GM23338 (cell line): ENCODE data around the gene COPS7B. TPM values are rescaled to one million over a fixed set of nuclear protein-coding genes. Genes with fewer than 3 reads are reported as not detected.

ENCODE experiments used
- ATAC-seq: fragments of 200-7000 bp; cut with Tn5 transposase; 3 replicates; pipeline ENCODE4 v1.9.1; 2020
- DNase-seq: peaks from one replicate; pipeline ENCODE4 v3.0.0-alpha.2; 2015; ENCODE audit warnings: low spot score
- H2AFZ ChIP-seq: fragments of 200-600 bp; sonication (generic); 2 replicates; pipeline ENCODE4 v1.8.0; 2016; ENCODE audit warnings: antibody characterized with exemption, mild to moderate bottlenecking, moderate library complexity
- H3F3A ChIP-seq: fragments of 200-600 bp; sonication (generic); replicated peaks from 2 replicates; pipeline ENCODE4 v1.8.0; 2017; ENCODE audit warnings: antibody characterized with exemption, mixed run types, low read depth
- H3K27ac ChIP-seq: fragments of 200-600 bp; sonication (generic); 2 replicates; pipeline ENCODE4 v1.6.1; 2016; ENCODE audit warnings: low read depth
- H3K27me3 ChIP-seq: fragments of 200-600 bp; sonication (generic); 2 replicates; pipeline ENCODE4 v1.8.0; 2016; ENCODE audit warnings: mild to moderate bottlenecking, mixed run types, moderate library complexity; ENCODE audit not compliant: insufficient read depth
- H3K36me3 ChIP-seq: fragments of 200-600 bp; sonication (generic); 2 replicates; pipeline ENCODE4 v1.8.0; 2016; ENCODE audit warnings: mild to moderate bottlenecking; ENCODE audit not compliant: insufficient read depth
- H3K4me1 ChIP-seq: fragments of 200-600 bp; sonication (generic); 2 replicates; pipeline ENCODE4 v1.8.0; 2016; ENCODE audit warnings: mild to moderate bottlenecking, moderate library complexity; ENCODE audit not compliant: insufficient read depth
- H3K4me2 ChIP-seq: fragments of 200-600 bp; sonication (generic); 2 replicates; pipeline ENCODE4 v1.7.1; 2017; ENCODE audit warnings: mixed run types
- H3K4me3 ChIP-seq: fragments of 200-600 bp; sonication (generic); 2 replicates; pipeline ENCODE4 v1.6.1; 2016; ENCODE audit warnings: mixed run types
- H3K79me2 ChIP-seq: fragments of 200-600 bp; sonication (generic); replicated peaks from 2 replicates; pipeline ENCODE4 v1.8.0; 2017; ENCODE audit warnings: mild to moderate bottlenecking; ENCODE audit not compliant: insufficient read depth
- H3K9me2 ChIP-seq: fragments of 200-600 bp; sonication (generic); 2 replicates; pipeline ENCODE4 v1.8.0; 2017; ENCODE audit not compliant: insufficient read depth
- H4K20me1 ChIP-seq: fragments of 200-600 bp; sonication (generic); replicated peaks from 2 replicates; pipeline ENCODE4 v1.8.0; 2017; ENCODE audit warnings: mild to moderate bottlenecking; ENCODE audit not compliant: insufficient read depth
- H3K27ac Mint-ChIP-seq: 2 replicates; pipeline ENCODE4 v1.8.0; 2020; ENCODE audit warnings: inconsistent platforms, mild to moderate bottlenecking, moderate library complexity, mixed read lengths
- H3K27me3 Mint-ChIP-seq: 3 replicates; pipeline ENCODE4 v1.8.0; 2022; ENCODE audit warnings: low read depth, mild to moderate bottlenecking, moderate library complexity, mixed read lengths, inconsistent platforms; ENCODE audit not compliant: insufficient read depth, poor library complexity
- H3K36me3 Mint-ChIP-seq: 3 replicates; pipeline ENCODE4 v1.8.0; 2021; ENCODE audit warnings: low read depth, mild to moderate bottlenecking, inconsistent platforms, moderate library complexity, mixed read lengths
- H3K4me1 Mint-ChIP-seq: 3 replicates; pipeline ENCODE4 v1.8.0; 2020; ENCODE audit warnings: mild to moderate bottlenecking, inconsistent platforms, mixed read lengths
- H3K4me3 Mint-ChIP-seq: 3 replicates; pipeline ENCODE4 v1.8.0; 2021; ENCODE audit warnings: moderate library complexity, mild to moderate bottlenecking, inconsistent platforms, mixed read lengths
- H3K9me3 Mint-ChIP-seq: 3 replicates; pipeline ENCODE4 v1.8.0; 2020; ENCODE audit warnings: moderate library complexity, mild to moderate bottlenecking, inconsistent platforms, mixed read lengths
- CREB1 ChIP-seq: fragments of 250-450 bp; sonication (Bioruptor Pico); IDR thresholded peaks from 2 replicates; pipeline ENCODE4 v1.5.0; 2020; ENCODE audit warnings: low read depth, mild to moderate bottlenecking, moderate library complexity
- EZH2 ChIP-seq: fragments of 200-600 bp; sonication (generic); IDR thresholded peaks from one replicate; pipeline ENCODE4 v1.8.0; 2017; ENCODE audit warnings: antibody characterized with exemption, mild to moderate bottlenecking, low read depth; ENCODE audit not compliant: unreplicated experiment
- POLR2AphosphoS5 ChIP-seq: IDR thresholded peaks from 2 replicates; pipeline ENCODE4 v1.6.1; 2016; ENCODE audit warnings: antibody characterized with exemption, low read depth
- STAT1 ChIP-seq: IDR thresholded peaks from one replicate; pipeline ENCODE4 v1.6.1; 2016; ENCODE audit warnings: antibody characterized with exemption; ENCODE audit not compliant: unreplicated experiment
- ZNF114 ChIP-seq: fragments of 250-450 bp; sonication (Bioruptor Pico); IDR thresholded peaks from 2 replicates; pipeline ENCODE4 v1.5.0; 2020; ENCODE audit warnings: mild to moderate bottlenecking, moderate library complexity
- ZNF331 ChIP-seq: fragments of 250-450 bp; sonication (Bioruptor Pico); IDR thresholded peaks from 2 replicates; pipeline ENCODE4 v1.5.0; 2020; ENCODE audit warnings: low read depth, mild to moderate bottlenecking, moderate library complexity
- polyA plus RNA-seq: library from polyadenylated mRNA; unstranded; fragments of >200 nt; fragmentation: Nextera tagmentation; extraction: Ambion mirVana; gene quantifications from 2 replicates; pipeline ENCODE4 v1.2.1, GENCODE V29; 2016
- total RNA-seq: library from RNA; depleted of rRNA; stranded (reverse); fragments of >200 nt; shearing (Covaris generic); gene quantifications from 2 replicates; pipeline ENCODE4 v1.2.3, GENCODE V29; 2014
- TF ChIP-seq, protein P1 (sequence below): IDR thresholded peaks from 2 replicates; pipeline ENCODE4 v1.6.1; 2016; ENCODE audit warnings: antibody characterized with exemption
- TF ChIP-seq, protein P2 (sequence below): IDR thresholded peaks from one replicate; pipeline ENCODE4 v1.6.1; 2018; ENCODE audit warnings: antibody characterized with exemption; ENCODE audit not compliant: unreplicated experiment

Gene COPS7B
- total and polyA plus RNA-seq, 2 experiments from 2014 or later, result 40.9 to 63.7 TPM

DNA sequence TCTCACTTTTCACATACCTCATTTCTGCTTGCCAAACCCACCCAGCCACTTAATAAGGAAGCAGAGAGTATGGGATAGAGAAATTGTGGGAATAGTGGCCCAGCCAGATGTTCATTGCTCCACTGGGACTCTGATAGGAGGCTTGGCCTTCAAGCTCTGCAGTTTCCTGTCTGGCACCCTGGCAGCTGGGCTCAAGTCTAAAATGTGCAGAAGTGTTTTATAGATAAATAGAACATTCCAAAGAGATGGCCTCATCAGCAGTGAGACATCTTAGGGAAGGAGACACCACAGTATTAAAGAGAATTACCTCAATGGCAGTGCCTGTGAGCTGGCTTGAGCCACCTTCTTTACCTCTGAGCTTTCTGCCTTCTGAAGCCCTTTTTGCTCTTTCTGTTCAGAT, 24.7 kb downstream of the COPS7B start:
- no peak overlapping the region for H3K4me3 Mint-ChIP-seq
- no peak for DNase-seq

DNA sequence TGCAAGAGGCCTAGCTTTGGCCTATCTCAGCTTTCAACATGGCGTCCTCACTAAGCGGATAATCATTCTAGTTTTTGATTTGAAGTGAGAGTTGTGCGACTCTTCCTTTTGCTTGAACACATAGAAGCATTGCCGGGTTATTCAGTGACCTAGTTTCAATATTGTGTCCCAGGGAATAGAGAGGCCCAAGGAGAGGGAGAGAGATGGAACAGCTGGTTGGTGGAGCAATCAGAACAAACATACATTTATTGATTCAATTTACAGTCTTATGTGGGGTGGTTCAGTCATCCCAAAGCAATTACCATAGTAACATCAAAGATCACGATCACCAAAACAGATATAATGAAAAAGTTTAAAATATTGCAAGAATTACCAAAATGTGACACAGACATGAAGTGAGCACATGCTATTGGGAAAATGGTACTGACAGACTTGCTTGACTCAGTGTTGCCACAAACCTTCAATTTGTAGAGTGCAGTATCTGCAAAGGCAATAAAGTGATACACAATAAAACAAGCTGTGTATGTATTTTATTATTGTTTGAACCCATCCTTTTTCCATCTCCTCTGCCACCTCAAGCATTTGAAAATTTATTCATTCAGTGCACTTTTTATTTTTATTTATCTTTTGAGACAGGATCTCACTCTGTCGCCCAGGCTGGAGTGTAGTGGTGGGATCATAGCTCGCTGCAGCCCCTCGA, 30.2 kb downstream of the COPS7B start:
- no peak for ATAC-seq
- Histone ChIP-seq H4K20me1 (no peaks in the 10 kb centered on the region), H3K27ac (no peak overlapping the region), H3K4me1 (no peaks in the 10 kb centered on the region), H3K79me2 (no peaks in the 10 kb centered on the region), H2AFZ (no peak overlapping the region), H3K9me2 (no peaks in the 10 kb centered on the region), H3F3A (no peaks in the 10 kb centered on the region), H3K36me3 (no peaks in the 10 kb centered on the region), H3K4me3 (no peak overlapping the region), H3K27me3 (no peaks in the 10 kb centered on the region), H3K4me2 (no peak overlapping the region)
- no peak overlapping the region for H3K27ac Mint-ChIP-seq
- no peak for DNase-seq
- no peaks in the 10 kb centered on the region for H3K4me1 Mint-ChIP-seq
- no peak overlapping the region for H3K4me3 Mint-ChIP-seq
- H3K36me3 Mint-ChIP-seq, result peaks cover 17% of the 10 kb centered on the region
- no peaks in the 10 kb centered on the region for H3K27me3 Mint-ChIP-seq
- peaks cover 14% of the 10 kb centered on the region; the same call in 2 of the 3 replicates for H3K9me3 Mint-ChIP-seq
- TF ChIP-seq ZNF114 (no peak), EZH2 (no peak), CREB1 (CRISPR knock-in tag) (no peak), STAT1 (no peak), ZNF331 (CRISPR knock-in tag) (no peak), POLR2AphosphoS5 (no peak)
- TF ChIP-seq, protein P1, sequence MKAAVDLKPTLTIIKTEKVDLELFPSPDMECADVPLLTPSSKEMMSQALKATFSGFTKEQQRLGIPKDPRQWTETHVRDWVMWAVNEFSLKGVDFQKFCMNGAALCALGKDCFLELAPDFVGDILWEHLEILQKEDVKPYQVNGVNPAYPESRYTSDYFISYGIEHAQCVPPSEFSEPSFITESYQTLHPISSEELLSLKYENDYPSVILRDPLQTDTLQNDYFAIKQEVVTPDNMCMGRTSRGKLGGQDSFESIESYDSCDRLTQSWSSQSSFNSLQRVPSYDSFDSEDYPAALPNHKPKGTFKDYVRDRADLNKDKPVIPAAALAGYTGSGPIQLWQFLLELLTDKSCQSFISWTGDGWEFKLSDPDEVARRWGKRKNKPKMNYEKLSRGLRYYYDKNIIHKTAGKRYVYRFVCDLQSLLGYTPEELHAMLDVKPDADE, result no peak
- TF ChIP-seq, protein P2, sequence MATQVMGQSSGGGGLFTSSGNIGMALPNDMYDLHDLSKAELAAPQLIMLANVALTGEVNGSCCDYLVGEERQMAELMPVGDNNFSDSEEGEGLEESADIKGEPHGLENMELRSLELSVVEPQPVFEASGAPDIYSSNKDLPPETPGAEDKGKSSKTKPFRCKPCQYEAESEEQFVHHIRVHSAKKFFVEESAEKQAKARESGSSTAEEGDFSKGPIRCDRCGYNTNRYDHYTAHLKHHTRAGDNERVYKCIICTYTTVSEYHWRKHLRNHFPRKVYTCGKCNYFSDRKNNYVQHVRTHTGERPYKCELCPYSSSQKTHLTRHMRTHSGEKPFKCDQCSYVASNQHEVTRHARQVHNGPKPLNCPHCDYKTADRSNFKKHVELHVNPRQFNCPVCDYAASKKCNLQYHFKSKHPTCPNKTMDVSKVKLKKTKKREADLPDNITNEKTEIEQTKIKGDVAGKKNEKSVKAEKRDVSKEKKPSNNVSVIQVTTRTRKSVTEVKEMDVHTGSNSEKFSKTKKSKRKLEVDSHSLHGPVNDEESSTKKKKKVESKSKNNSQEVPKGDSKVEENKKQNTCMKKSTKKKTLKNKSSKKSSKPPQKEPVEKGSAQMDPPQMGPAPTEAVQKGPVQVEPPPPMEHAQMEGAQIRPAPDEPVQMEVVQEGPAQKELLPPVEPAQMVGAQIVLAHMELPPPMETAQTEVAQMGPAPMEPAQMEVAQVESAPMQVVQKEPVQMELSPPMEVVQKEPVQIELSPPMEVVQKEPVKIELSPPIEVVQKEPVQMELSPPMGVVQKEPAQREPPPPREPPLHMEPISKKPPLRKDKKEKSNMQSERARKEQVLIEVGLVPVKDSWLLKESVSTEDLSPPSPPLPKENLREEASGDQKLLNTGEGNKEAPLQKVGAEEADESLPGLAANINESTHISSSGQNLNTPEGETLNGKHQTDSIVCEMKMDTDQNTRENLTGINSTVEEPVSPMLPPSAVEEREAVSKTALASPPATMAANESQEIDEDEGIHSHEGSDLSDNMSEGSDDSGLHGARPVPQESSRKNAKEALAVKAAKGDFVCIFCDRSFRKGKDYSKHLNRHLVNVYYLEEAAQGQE, result no peak

More for the DNA sequence above, 24.7 kb downstream of the COPS7B start:
- Histone ChIP-seq H3K9me2 (no peaks in the 10 kb centered on the region), H3K4me3 (no peak overlapping the region), H3K79me2 (no peaks in the 10 kb centered on the region), H4K20me1 (no peaks in the 10 kb centered on the region), H3K4me2 (no peak overlapping the region), H3K4me1 (no peaks in the 10 kb centered on the region), H3F3A (no peaks in the 10 kb centered on the region), H2AFZ (no peak overlapping the region), H3K36me3 (peaks cover 16% of the 10 kb centered on the region), H3K27ac (no peak overlapping the region), H3K27me3 (no peaks in the 10 kb centered on the region)
- H3K4me1 Mint-ChIP-seq, result no peaks in the 10 kb centered on the region
- TF ChIP-seq ZNF331 (CRISPR knock-in tag) (no peak), CREB1 (CRISPR knock-in tag) (no peak), ZNF114 (no peak)
- TF ChIP-seq, protein P1, result no peak
- peaks cover 6% of the 10 kb centered on the region; the same call in 1 of the 3 replicates for H3K9me3 Mint-ChIP-seq
- peaks cover 3% of the 10 kb centered on the region for H3K27me3 Mint-ChIP-seq
- ATAC-seq, result no peak
- peaks cover 41% of the 10 kb centered on the region for H3K36me3 Mint-ChIP-seq
- H3K27ac Mint-ChIP-seq, result no peak overlapping the region
